ENCODE data around the gene ARHGEF11. TPM values are rescaled to one million over a fixed set of nuclear protein-coding genes. Genes with fewer than 3 reads are reported as not detected.

Gene ARHGEF11
- total and polyA plus RNA-seq, 2 experiments from 2014 or later: 25.0 to 26.9 TPM

DNA sequence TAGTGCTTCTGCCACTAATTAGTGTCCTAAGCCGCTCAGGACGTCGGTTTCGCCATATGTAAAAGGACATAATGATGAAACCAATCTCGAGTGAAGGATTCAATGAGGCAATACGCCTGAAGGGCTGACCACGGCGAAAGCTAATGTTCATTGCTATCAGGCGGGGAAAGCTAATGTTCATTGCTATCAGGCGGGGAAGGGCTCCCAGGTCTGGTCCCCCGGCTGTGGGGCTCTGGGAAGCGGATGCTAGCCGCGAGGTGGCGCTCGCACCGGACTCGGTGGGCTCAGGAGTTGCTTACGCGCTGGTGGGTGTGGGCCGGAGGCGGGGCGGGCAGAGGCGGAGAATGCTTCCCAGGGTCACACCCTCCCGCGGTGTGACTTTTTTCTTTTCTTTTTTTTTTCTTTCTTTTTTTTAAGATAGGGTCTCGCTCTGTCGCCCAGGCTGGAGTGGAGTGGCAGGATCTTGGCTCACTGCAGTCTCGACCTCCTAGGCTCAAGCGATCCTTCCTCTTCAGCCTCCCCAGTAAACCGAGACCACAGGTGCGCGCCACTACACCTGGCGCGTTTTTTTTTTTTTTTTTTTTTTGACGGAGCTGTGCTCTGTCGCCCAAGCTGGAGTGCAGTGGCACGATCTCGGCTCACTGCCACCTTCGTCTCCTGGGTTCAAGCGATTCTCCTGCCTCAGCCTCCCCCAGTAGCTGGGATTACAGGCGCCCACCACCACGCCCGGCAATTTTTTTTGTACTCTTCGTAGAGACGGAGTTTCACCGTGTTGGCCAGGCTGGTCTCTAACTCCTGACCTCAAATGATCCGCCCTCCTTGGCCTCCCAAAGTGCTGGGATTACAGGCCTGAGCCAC is 153.1 kb downstream of the ARHGEF11 start:
- TF ChIP-seq, protein P1, sequence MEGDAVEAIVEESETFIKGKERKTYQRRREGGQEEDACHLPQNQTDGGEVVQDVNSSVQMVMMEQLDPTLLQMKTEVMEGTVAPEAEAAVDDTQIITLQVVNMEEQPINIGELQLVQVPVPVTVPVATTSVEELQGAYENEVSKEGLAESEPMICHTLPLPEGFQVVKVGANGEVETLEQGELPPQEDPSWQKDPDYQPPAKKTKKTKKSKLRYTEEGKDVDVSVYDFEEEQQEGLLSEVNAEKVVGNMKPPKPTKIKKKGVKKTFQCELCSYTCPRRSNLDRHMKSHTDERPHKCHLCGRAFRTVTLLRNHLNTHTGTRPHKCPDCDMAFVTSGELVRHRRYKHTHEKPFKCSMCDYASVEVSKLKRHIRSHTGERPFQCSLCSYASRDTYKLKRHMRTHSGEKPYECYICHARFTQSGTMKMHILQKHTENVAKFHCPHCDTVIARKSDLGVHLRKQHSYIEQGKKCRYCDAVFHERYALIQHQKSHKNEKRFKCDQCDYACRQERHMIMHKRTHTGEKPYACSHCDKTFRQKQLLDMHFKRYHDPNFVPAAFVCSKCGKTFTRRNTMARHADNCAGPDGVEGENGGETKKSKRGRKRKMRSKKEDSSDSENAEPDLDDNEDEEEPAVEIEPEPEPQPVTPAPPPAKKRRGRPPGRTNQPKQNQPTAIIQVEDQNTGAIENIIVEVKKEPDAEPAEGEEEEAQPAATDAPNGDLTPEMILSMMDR (IDR thresholded peaks at IDR 0.05; ENCODE audit: poor library complexity): peak; percentile 96
- no peak for TF ChIP-seq EZH2 (IDR thresholded peaks at IDR 0.05; ENCODE audit: borderline replicate concordance)
- Histone ChIP-seq H3K4me1 (ENCODE audit: insufficient read depth) (peaks cover 5% of the 10 kb centered on the region), H3K36me3 (replicated peaks; ENCODE audit: insufficient read depth, low read depth) (no peaks in the 10 kb centered on the region), H3K9me2 (replicated peaks; ENCODE audit: insufficient read depth) (no peaks in the 10 kb centered on the region), H3K27ac (no peak overlapping the region), H3K4me3 (no peak overlapping the region), H4K20me1 (ENCODE audit: insufficient read depth, poor library complexity, severe bottlenecking) (no peaks in the 10 kb centered on the region), H3K4me2 (peak overlapping the region; percentile 84), H3K27me3 (peaks cover 29% of the 10 kb centered on the region), H3K9me3 (ENCODE audit: low read depth) (no peaks in the 10 kb centered on the region), H2AFZ (peak overlapping the region; percentile 33), H3K79me2 (no peaks in the 10 kb centered on the region)
- DNase-seq (ENCODE audit: low spot score): peak; percentile 95
- WGBS (ENCODE audit: low lambda C conversion rate, missing lambda C conversion rate): 7% methylated on average over 43 of the region's 48 CpGs

DNA sequence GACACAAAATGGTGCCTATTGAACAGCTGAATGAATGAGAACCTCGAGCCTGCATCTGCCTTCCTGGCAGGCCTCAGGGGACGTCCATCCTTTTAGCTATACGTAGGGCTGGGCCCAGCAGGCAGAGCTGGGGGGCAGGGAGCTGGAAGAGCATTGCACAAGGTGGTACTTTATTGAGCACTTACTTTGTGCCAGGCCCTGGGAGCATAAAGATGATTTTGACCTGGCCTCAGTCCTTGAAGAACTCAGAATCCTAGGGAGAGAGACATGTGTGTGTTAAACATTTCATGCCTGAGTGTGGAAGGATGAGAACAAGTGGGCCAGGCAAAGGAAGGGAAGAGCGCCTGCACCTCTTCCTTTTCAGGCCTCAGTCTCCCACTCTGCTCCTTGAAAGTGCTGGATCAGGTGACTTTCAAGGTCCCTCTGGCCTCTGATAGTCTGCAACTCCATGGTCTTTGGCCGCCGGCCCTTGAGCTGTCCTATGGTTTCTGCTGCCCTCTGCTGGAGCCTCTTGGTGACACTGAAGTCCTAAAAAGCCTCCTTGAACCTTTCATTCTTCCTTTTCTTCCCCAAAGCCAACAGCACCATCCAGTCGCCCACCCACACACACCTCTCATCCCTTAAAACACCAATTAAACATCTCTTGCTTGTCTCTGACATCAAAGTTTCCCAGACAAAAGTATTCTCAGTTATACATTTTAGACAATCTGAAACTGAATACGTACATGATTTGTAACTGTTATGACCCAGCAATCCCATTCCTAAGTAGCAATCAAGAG is 155.6 kb downstream of the ARHGEF11 start:
- H2AFZ ChIP-seq: no peak overlapping the region
- H4K20me1 ChIP-seq (ENCODE audit: insufficient read depth, poor library complexity, severe bottlenecking): no peaks in the 10 kb centered on the region
- WGBS (ENCODE audit: low lambda C conversion rate, missing lambda C conversion rate): 51% methylated on average over 8 of the region's 8 CpGs
- peaks cover 5% of the 10 kb centered on the region for H3K4me1 ChIP-seq (ENCODE audit: insufficient read depth)
- H3K79me2 ChIP-seq: no peaks in the 10 kb centered on the region
- no peak overlapping the region for H3K4me3 ChIP-seq
- no peaks in the 10 kb centered on the region for H3K9me3 ChIP-seq (ENCODE audit: low read depth)
- H3K27me3 ChIP-seq: peaks cover 40% of the 10 kb centered on the region
- H3K4me2 ChIP-seq: no peak overlapping the region
- DNase-seq (ENCODE audit: low spot score): peak; percentile 92
- H3K36me3 ChIP-seq (replicated peaks; ENCODE audit: insufficient read depth, low read depth): no peaks in the 10 kb centered on the region
- TF ChIP-seq, protein P1 (IDR thresholded peaks at IDR 0.05; ENCODE audit: poor library complexity): peak; percentile 87
- no peak for TF ChIP-seq EZH2 (IDR thresholded peaks at IDR 0.05; ENCODE audit: borderline replicate concordance)
- no peaks in the 10 kb centered on the region for H3K9me2 ChIP-seq (replicated peaks; ENCODE audit: insufficient read depth)
- no peak overlapping the region for H3K27ac ChIP-seq

DNA sequence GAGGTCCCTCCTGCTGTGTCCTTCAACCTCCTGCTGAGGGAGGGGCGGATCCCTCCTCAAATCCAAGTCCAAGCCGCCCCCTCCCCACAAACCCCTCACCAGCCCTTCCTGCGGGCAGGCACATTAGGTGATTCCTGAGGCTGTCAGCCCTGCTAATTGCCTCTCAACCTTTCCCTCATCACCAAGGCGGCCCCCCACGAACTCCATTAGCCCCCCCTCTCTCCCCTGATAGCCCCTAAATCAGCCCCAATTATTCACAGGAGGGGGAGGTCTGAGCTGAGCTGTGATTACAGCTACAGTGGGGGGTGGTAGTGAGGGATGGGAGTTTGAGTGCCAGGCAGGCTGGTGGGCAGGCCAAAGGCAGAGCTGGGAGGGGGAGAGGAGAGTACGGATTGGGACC is 157.8 kb downstream of the ARHGEF11 start:
- peaks cover 36% of the 10 kb centered on the region for H3K27me3 ChIP-seq
- no peaks in the 10 kb centered on the region for H3K36me3 ChIP-seq (replicated peaks; ENCODE audit: insufficient read depth, low read depth)
- H3K4me3 ChIP-seq: no peak overlapping the region
- TF ChIP-seq EZH2 (IDR thresholded peaks at IDR 0.05; ENCODE audit: borderline replicate concordance): no peak
- TF ChIP-seq EZH2phosphoT487 (IDR thresholded peaks at IDR 0.05; ENCODE audit: low read depth, severe bottlenecking, unreplicated experiment): no peak
- TF ChIP-seq, protein P1 (IDR thresholded peaks at IDR 0.05; ENCODE audit: poor library complexity): no peak
- no peak for DNase-seq (ENCODE audit: low spot score)
- H3K9me2 ChIP-seq (replicated peaks; ENCODE audit: insufficient read depth): no peaks in the 10 kb centered on the region
- 52% methylated on average over 4 of the region's 6 CpGs for WGBS (ENCODE audit: low lambda C conversion rate, missing lambda C conversion rate)
- no peaks in the 10 kb centered on the region for H3K9me3 ChIP-seq (ENCODE audit: low read depth)
- H3K4me2 ChIP-seq: no peak overlapping the region
- no peaks in the 10 kb centered on the region for H4K20me1 ChIP-seq (ENCODE audit: insufficient read depth, poor library complexity, severe bottlenecking)
- H3K79me2 ChIP-seq: no peaks in the 10 kb centered on the region
- H3K4me1 ChIP-seq (ENCODE audit: insufficient read depth): no peaks in the 10 kb centered on the region
- no peak overlapping the region for H2AFZ ChIP-seq
- H3K27ac ChIP-seq: no peak overlapping the region

Data from hepatocyte (in vitro differentiated cells).